IPS DF 6.9 (cell line): Measurements from ENCODE around the gene ZNF143.
"Not testable (repeated sequence)": the region's sequence is repeated elsewhere in the genome, so short reads cannot be mapped to it uniquely, and the experiment has no call there.

Experiments used
- DNase-seq: peaks from one replicate; pipeline ENCODE4 v3.0.0-alpha.2; 2013; ENCODE audit warnings: low read depth, low spot score
- H3K27ac ChIP-seq: one replicate; pipeline ENCODE4 v1.5.1; 2013; ENCODE audit warnings: low read length, control low read depth
- H3K27me3 ChIP-seq: 2 replicates; pipeline ENCODE4 v1.6.1; 2013; ENCODE audit warnings: mild to moderate bottlenecking, low read length; ENCODE audit not compliant: control insufficient read depth, insufficient read depth
- H3K36me3 ChIP-seq: 2 replicates; pipeline ENCODE4 v1.6.1; 2013; ENCODE audit warnings: low read length; ENCODE audit not compliant: control insufficient read depth, insufficient read depth
- H3K4me1 ChIP-seq: 2 replicates; pipeline ENCODE4 v1.6.1; 2013; ENCODE audit warnings: low read length; ENCODE audit not compliant: control insufficient read depth, insufficient read depth
- H3K4me3 ChIP-seq: 2 replicates; pipeline ENCODE4 v1.5.1; 2013; ENCODE audit warnings: mild to moderate bottlenecking, low read length
- H3K9me3 ChIP-seq: 2 replicates; pipeline ENCODE4 v1.6.1; 2013; ENCODE audit warnings: low read length, inconsistent platforms; ENCODE audit not compliant: control insufficient read depth, insufficient read depth
- whole genome bisulfite sequencing: extraction: QIAGEN DNeasy Blood & Tissue Kit; methylation state at CpG from one replicate; pipeline ENCODE4 v1.1.7; 2013; ENCODE audit warnings: mixed read lengths, missing lambda C conversion rate; ENCODE audit not compliant: insufficient read length, insufficient coverage; 5-methylcytosine and 5-hydroxymethylcytosine counted together

ZNF143 gene

GRCh38 chr11:9538548-9538947 lies 77.7 kb downstream of the ZNF143 start:
- Histone ChIP-seq H3K4me1 (no peaks in the 10 kb centered on the region), H3K9me3 (no peaks in the 10 kb centered on the region), H3K27ac (no peak overlapping the region), H3K27me3 (no peaks in the 10 kb centered on the region), H3K4me3 (no peak overlapping the region), H3K36me3 (no peaks in the 10 kb centered on the region)
- no CpG with 5 or more reads among the region's 2 CpGs for WGBS
- no peak for DNase-seq

GRCh38 chr11:9549216-9549615 lies 88.4 kb downstream of the ZNF143 start:
- H3K36me3 ChIP-seq, H3K27ac ChIP-seq, DNase-seq, H3K4me3 ChIP-seq, H3K27me3 ChIP-seq, H3K9me3 ChIP-seq, H3K4me1 ChIP-seq: not testable (repeated sequence)
- WGBS, result no CpG with 5 or more reads among the region's 5 CpGs

- Histone ChIP-seq H3K4me1 (no peaks in the 10 kb centered on the region), H3K9me3 (no peaks in the 10 kb centered on the region; the same call in 1 of the 2 replicates), H3K27ac (no peak overlapping the region), H3K4me3 (no peak overlapping the region), H3K36me3 (0 out of 2 replicates have a peak, but pooled peaks cover 2% of the 10 kb centered on the region), H3K27me3 (no peaks in the 10 kb centered on the region)
- DNase-seq, result no peak
- WGBS, result no CpG with 5 or more reads among the region's 8 CpGs
These were observed 89.4 kb downstream of the ZNF143 start for GRCh38 chr11:9550191-9550628.

- no peak overlapping the region for H3K27ac ChIP-seq
- no CpG with 5 or more reads among the region's 2 CpGs for WGBS
- H3K27me3 ChIP-seq, result no peaks in the 10 kb centered on the region
- H3K4me3 ChIP-seq, result no peak overlapping the region
- H3K9me3 ChIP-seq, result no peaks in the 10 kb centered on the region
- no peaks in the 10 kb centered on the region for H3K4me1 ChIP-seq
- no peaks in the 10 kb centered on the region for H3K36me3 ChIP-seq
- no peak for DNase-seq
These were observed 100.6 kb downstream of the ZNF143 start for GRCh38 chr11:9561279-9561982.

- DNase-seq, result no peak
These were observed 101.9 kb downstream of the ZNF143 start for GRCh38 chr11:9562716-9563115.

GRCh38 chr11:9563196-9563730 lies 102.5 kb downstream of the ZNF143 start:
- no CpG with 5 or more reads among the region's 1 CpG for WGBS

More at GRCh38 chr11:9562716-9563115, 101.9 kb downstream of the ZNF143 start:
- Histone ChIP-seq H3K9me3 (no peaks in the 10 kb centered on the region), H3K27ac (no peak overlapping the region), H3K4me3 (no peak overlapping the region), H3K4me1 (no peaks in the 10 kb centered on the region), H3K36me3 (no peaks in the 10 kb centered on the region), H3K27me3 (no peaks in the 10 kb centered on the region)

GRCh38 chr11:9565822-9566560 lies 105.2 kb downstream of the ZNF143 start:
- peak; percentile 88 for DNase-seq
- H3K27ac ChIP-seq, result no peak overlapping the region
- no CpG with 5 or more reads among the region's 7 CpGs for WGBS
- H3K4me1 ChIP-seq, result no peaks in the 10 kb centered on the region
- no peaks in the 10 kb centered on the region for H3K36me3 ChIP-seq
- H3K27me3 ChIP-seq, result no peaks in the 10 kb centered on the region
- H3K4me3 ChIP-seq, result no peak overlapping the region
- no peaks in the 10 kb centered on the region for H3K9me3 ChIP-seq

More at GRCh38 chr11:9563196-9563730, 102.5 kb downstream of the ZNF143 start:
- Histone ChIP-seq H3K36me3 (no peaks in the 10 kb centered on the region), H3K27ac (no peak overlapping the region), H3K9me3 (no peaks in the 10 kb centered on the region), H3K4me3 (no peak overlapping the region), H3K27me3 (no peaks in the 10 kb centered on the region), H3K4me1 (no peaks in the 10 kb centered on the region)
- DNase-seq, result no peak

- no peak for DNase-seq
- WGBS, result no CpG with 5 or more reads among the region's 3 CpGs
These were observed 105.8 kb downstream of the ZNF143 start for GRCh38 chr11:9566561-9567063.

DNA sequence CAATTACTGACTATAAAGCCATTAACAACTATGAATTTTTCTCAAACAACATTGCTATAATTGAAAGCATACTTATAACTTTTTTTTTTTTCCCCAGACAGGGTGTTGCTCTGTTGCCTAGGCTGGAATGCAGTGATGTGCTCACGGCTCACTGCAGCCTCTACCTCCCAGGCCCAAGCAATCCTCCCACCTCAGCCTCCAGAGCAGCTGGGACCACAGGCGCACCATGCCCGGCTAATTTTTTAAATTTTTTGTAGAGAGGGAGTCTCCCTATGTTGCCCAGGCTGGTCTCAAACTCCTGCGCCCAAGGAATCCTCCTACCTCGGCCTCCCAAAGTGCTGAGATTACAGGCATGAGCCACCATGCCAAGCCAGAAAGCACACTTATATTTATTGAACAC lies 106.6 kb downstream of the ZNF143 start:
- Histone ChIP-seq H3K27ac (no peak overlapping the region), H3K27me3 (no peaks in the 10 kb centered on the region), H3K36me3 (no peaks in the 10 kb centered on the region), H3K4me3 (no peak overlapping the region), H3K4me1 (no peaks in the 10 kb centered on the region), H3K9me3 (no peaks in the 10 kb centered on the region)
- DNase-seq, result no peak
- WGBS, result no CpG with 5 or more reads among the region's 5 CpGs

More at GRCh38 chr11:9566561-9567063, 105.8 kb downstream of the ZNF143 start:
- H3K27me3 ChIP-seq, result no peaks in the 10 kb centered on the region
- H3K36me3 ChIP-seq, result no peaks in the 10 kb centered on the region
- no peak overlapping the region for H3K27ac ChIP-seq
- H3K4me3 ChIP-seq, result no peak overlapping the region
- no peaks in the 10 kb centered on the region for H3K9me3 ChIP-seq
- no peaks in the 10 kb centered on the region for H3K4me1 ChIP-seq

GRCh38 chr11:9568161-9568853 lies 107.5 kb downstream of the ZNF143 start:
- no peak for DNase-seq
- Histone ChIP-seq H3K27me3 (no peaks in the 10 kb centered on the region), H3K9me3 (no peaks in the 10 kb centered on the region), H3K4me1 (no peaks in the 10 kb centered on the region), H3K4me3 (no peak overlapping the region), H3K36me3 (no peaks in the 10 kb centered on the region), H3K27ac (no peak overlapping the region)
- no CpG with 5 or more reads among the region's 8 CpGs for WGBS
